ENCODE data around the gene MYL7. TPM values are rescaled to one million over a fixed set of nuclear protein-coding genes. Genes with fewer than 3 reads are reported as not detected.

The MYL7 gene
- total and polyA plus RNA-seq, 2 experiments from 2014 or later, result 4.8 TPM; not detected in 1

DNA sequence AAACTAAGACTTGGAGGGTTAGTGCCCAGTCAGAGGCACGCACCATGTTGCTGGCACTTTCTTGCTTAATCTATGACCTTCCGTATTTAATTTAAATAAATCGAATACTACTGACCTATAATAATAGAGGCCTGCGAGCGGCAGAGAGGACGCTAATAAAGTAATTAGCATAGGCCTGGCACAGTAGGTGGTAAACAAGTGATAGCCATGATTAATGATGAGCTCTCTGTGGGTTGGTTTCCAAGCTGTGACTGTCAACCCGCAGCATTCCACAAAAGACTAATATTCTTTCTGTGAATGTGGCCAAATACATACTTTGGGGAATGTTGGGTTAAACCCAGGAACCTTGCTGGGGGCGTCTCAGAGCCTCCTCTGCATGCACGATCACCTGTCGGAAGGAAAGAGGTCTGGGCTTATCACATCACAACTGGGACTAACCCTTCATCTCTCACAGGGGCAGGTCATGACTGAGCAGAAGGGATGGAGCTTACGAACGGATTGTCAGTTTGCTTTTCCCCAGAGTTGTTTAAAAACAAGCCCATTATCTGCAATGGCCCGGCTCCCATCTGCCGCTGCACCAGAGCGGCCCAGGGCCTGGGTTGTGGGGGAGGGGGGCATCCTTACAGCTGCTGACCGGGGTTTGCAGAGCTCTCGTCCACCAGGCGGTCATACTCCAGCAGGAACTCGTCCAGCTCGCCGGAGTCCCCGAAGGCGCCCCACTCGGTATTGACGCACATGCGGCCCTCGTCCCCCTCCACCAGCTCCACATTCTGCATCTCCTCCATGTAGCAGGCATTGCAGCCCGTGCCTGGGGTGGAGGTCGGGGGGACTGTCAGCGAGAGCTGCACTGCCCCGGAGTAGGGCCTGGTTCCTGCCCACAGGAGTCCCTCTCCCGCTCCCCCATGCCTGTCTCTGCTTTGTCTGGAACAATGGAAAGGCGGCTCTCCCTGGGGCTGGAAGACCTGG lies 6.2 kb upstream of the MYL7 start:
- no peaks in the 10 kb centered on the region for H3K36me3 Mint-ChIP-seq (ENCODE audit: low read depth)
- Histone ChIP-seq H3K36me3 (ENCODE audit: insufficient read depth) (no peaks in the 10 kb centered on the region), H3K79me2 (replicated peaks; ENCODE audit: insufficient read depth) (no peaks in the 10 kb centered on the region), H2AFZ (peak overlapping the region; percentile 94), H3K4me3 (no peak overlapping the region), H3K4me2 (peak overlapping the region; percentile 75; the same call in 1 of the 2 replicates), H3F3A (replicated peaks; ENCODE audit: low read depth) (no peaks in the 10 kb centered on the region), H3K4me1 (ENCODE audit: insufficient read depth) (peaks cover 8% of the 10 kb centered on the region), H3K27ac (ENCODE audit: low read depth) (no peak overlapping the region), H3K27me3 (ENCODE audit: insufficient read depth) (peaks cover 30% of the 10 kb centered on the region), H3K9me2 (ENCODE audit: insufficient read depth) (no peaks in the 10 kb centered on the region), H4K20me1 (replicated peaks; ENCODE audit: insufficient read depth) (no peaks in the 10 kb centered on the region)
- H3K9me3 Mint-ChIP-seq, result no peaks in the 10 kb centered on the region
- H3K27ac Mint-ChIP-seq, result no peak overlapping the region
- DNase-seq (ENCODE audit: low spot score) (peak; percentile 48), ATAC-seq (peak; percentile 4; the same call in 2 of the 3 replicates)
- peaks cover 37% of the 10 kb centered on the region for H3K27me3 Mint-ChIP-seq (ENCODE audit: insufficient read depth, low read depth, poor library complexity)
- no peak overlapping the region for H3K4me3 Mint-ChIP-seq
- TF ChIP-seq JUNB (IDR thresholded peaks at IDR 0.05; ENCODE audit: unreplicated experiment) (no peak), STAT1 (IDR thresholded peaks at IDR 0.05; ENCODE audit: unreplicated experiment) (no peak), ZNF331 (CRISPR knock-in tag; IDR thresholded peaks at IDR 0.05; ENCODE audit: low read depth) (no peak), EZH2phosphoT487 (IDR thresholded peaks at IDR 0.05; ENCODE audit: unreplicated experiment) (no peak), ZNF114 (CRISPR knock-in tag; IDR thresholded peaks at IDR 0.05) (no peak)
- TF ChIP-seq, protein P1, sequence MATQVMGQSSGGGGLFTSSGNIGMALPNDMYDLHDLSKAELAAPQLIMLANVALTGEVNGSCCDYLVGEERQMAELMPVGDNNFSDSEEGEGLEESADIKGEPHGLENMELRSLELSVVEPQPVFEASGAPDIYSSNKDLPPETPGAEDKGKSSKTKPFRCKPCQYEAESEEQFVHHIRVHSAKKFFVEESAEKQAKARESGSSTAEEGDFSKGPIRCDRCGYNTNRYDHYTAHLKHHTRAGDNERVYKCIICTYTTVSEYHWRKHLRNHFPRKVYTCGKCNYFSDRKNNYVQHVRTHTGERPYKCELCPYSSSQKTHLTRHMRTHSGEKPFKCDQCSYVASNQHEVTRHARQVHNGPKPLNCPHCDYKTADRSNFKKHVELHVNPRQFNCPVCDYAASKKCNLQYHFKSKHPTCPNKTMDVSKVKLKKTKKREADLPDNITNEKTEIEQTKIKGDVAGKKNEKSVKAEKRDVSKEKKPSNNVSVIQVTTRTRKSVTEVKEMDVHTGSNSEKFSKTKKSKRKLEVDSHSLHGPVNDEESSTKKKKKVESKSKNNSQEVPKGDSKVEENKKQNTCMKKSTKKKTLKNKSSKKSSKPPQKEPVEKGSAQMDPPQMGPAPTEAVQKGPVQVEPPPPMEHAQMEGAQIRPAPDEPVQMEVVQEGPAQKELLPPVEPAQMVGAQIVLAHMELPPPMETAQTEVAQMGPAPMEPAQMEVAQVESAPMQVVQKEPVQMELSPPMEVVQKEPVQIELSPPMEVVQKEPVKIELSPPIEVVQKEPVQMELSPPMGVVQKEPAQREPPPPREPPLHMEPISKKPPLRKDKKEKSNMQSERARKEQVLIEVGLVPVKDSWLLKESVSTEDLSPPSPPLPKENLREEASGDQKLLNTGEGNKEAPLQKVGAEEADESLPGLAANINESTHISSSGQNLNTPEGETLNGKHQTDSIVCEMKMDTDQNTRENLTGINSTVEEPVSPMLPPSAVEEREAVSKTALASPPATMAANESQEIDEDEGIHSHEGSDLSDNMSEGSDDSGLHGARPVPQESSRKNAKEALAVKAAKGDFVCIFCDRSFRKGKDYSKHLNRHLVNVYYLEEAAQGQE (IDR thresholded peaks at IDR 0.05; ENCODE audit: unreplicated experiment), result no peak
- TF ChIP-seq, protein P2, sequence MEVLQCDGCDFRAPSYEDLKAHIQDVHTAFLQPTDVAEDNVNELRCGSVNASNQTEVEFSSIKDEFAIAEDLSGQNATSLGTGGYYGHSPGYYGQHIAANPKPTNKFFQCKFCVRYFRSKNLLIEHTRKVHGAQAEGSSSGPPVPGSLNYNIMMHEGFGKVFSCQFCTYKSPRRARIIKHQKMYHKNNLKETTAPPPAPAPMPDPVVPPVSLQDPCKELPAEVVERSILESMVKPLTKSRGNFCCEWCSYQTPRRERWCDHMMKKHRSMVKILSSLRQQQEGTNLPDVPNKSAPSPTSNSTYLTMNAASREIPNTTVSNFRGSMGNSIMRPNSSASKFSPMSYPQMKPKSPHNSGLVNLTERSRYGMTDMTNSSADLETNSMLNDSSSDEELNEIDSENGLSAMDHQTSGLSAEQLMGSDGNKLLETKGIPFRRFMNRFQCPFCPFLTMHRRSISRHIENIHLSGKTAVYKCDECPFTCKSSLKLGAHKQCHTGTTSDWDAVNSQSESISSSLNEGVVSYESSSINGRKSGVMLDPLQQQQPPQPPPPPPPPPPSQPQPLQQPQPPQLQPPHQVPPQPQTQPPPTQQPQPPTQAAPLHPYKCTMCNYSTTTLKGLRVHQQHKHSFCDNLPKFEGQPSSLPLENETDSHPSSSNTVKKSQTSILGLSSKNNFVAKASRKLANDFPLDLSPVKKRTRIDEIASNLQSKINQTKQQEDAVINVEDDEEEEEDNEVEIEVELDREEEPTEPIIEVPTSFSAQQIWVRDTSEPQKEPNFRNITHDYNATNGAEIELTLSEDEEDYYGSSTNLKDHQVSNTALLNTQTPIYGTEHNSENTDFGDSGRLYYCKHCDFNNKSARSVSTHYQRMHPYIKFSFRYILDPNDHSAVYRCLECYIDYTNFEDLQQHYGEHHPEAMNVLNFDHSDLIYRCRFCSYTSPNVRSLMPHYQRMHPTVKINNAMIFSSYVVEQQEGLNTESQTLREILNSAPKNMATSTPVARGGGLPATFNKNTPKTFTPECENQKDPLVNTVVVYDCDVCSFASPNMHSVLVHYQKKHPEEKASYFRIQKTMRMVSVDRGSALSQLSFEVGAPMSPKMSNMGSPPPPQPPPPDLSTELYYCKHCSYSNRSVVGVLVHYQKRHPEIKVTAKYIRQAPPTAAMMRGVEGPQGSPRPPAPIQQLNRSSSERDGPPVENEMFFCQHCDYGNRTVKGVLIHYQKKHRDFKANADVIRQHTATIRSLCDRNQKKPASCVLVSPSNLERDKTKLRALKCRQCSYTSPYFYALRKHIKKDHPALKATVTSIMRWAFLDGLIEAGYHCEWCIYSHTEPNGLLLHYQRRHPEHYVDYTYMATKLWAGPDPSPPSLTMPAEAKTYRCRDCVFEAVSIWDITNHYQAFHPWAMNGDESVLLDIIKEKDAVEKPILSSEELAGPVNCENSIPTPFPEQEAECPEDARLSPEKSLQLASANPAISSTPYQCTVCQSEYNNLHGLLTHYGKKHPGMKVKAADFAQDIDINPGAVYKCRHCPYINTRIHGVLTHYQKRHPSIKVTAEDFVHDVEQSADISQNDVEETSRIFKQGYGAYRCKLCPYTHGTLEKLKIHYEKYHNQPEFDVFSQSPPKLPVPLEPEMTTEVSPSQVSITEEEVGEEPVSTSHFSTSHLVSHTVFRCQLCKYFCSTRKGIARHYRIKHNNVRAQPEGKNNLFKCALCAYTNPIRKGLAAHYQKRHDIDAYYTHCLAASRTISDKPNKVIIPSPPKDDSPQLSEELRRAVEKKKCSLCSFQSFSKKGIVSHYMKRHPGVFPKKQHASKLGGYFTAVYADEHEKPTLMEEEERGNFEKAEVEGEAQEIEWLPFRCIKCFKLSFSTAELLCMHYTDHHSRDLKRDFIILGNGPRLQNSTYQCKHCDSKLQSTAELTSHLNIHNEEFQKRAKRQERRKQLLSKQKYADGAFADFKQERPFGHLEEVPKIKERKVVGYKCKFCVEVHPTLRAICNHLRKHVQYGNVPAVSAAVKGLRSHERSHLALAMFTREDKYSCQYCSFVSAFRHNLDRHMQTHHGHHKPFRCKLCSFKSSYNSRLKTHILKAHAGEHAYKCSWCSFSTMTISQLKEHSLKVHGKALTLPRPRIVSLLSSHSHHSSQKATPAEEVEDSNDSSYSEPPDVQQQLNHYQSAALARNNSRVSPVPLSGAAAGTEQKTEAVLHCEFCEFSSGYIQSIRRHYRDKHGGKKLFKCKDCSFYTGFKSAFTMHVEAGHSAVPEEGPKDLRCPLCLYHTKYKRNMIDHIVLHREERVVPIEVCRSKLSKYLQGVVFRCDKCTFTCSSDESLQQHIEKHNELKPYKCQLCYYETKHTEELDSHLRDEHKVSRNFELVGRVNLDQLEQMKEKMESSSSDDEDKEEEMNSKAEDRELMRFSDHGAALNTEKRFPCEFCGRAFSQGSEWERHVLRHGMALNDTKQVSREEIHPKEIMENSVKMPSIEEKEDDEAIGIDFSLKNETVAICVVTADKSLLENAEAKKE (CRISPR knock-in tag; IDR thresholded peaks at IDR 0.05), result no peak
- peaks cover 21% of the 10 kb centered on the region for H3K4me1 Mint-ChIP-seq
